Endothelial cell of umbilical vein (primary cell): ENCODE results near the gene STX12. TPM values are rescaled to one million over a fixed set of nuclear protein-coding genes. Genes with fewer than 3 reads are reported as not detected.

Experiments
- BruUV-seq: library from RNA; stranded (reverse); fragments of 400-500 nt; replicated peaks from 2 replicates; lab custom pipeline; 2021; lab: Mats Ljungman, UMichigan
- CTCF ChIA-PET: fragments of 300-600, 350-600 bp; sonication (Branson Sonifier 250); formaldehyde crosslinking; loops from one replicate; lab custom pipeline; 2021; ENCODE audit warnings: antibody characterized with exemption, inconsistent platforms; lab: Charles Lee
- POLR2A ChIA-PET: fragments of 300-600, 350-600 bp; sonication (Branson Sonifier 250); formaldehyde crosslinking; loops from one replicate; lab custom pipeline; 2021; ENCODE audit warnings: antibody characterized with exemption, inconsistent platforms; lab: Charles Lee
- DNase-seq: peaks from one replicate; pipeline ENCODE4 v3.0.0-alpha.2; 2011; ENCODE audit warnings: low read depth, low spot score
- FAIRE-seq: peaks from 2 replicates; lab custom pipeline; 2011; peaks lifted over from hg19 to GRCh38; lab: Jason Lieb, UNC
- H2AFZ ChIP-seq: 2 replicates; pipeline ENCODE4 v1.6.0; 2012; ENCODE audit warnings: low read depth, low read length, control low read depth, inconsistent platforms
- H3K27ac ChIP-seq: 2 replicates; pipeline ENCODE4 v1.5.1; 2011; ENCODE audit warnings: low read depth, mild to moderate bottlenecking, control low read depth, low read length, moderate library complexity; ENCODE audit not compliant: insufficient read depth
- H3K27me3 ChIP-seq, 2 experiments: 2 replicates each; pipeline versions ENCODE4 v1.6.0 to v1.6.1; 2011; ENCODE audit warnings: low read length in 2 of 2, mixed read lengths in 1 of 2; ENCODE audit not compliant: control insufficient read depth in 2 of 2, insufficient read depth in 2 of 2
- H3K36me3 ChIP-seq, 2 experiments: 2 replicates in 1 of 2; 3 replicates in 1 of 2; pipeline ENCODE4 v1.5.1; 2011; ENCODE audit warnings: low read length in 2 of 2, mild to moderate bottlenecking in 1 of 2, moderate library complexity in 1 of 2; ENCODE audit not compliant: control insufficient read depth in 2 of 2, insufficient read depth in 2 of 2; ENCODE audit errors: extremely low read depth in 1 of 2
- H3K4me1 ChIP-seq: 3 replicates; pipeline ENCODE4 v1.5.1; 2011; ENCODE audit warnings: mild to moderate bottlenecking, low read length; ENCODE audit not compliant: control insufficient read depth, insufficient read depth; ENCODE audit errors: extremely low read depth
- H3K4me2 ChIP-seq: 2 replicates; pipeline ENCODE4 v1.6.1; 2011; ENCODE audit warnings: low read length, control low read depth, mixed read lengths; ENCODE audit not compliant: insufficient read depth
- H3K4me3 ChIP-seq, 3 experiments: fragments of 200-600 bp in 1 of 3; sonication (generic), shearing (Covaris generic) in 1 of 3; replicated peaks in 1 of 3; 2 replicates each; pipeline ENCODE4 v1.5.1; 2011 to 2016; ENCODE audit warnings: control low read depth in 3 of 3, low read length in 3 of 3, mild to moderate bottlenecking in 2 of 3, inconsistent platforms in 1 of 3, low read depth in 1 of 3, moderate library complexity in 1 of 3; ENCODE audit not compliant: insufficient read depth in 1 of 3
- H3K79me2 ChIP-seq: 2 replicates; pipeline ENCODE4 v1.6.0; 2012; ENCODE audit warnings: low read length, inconsistent platforms; ENCODE audit not compliant: control insufficient read depth, insufficient read depth
- H3K9ac ChIP-seq: replicated peaks from 2 replicates; pipeline ENCODE3; 2011; ENCODE audit warnings: low read length, control low read depth; ENCODE audit not compliant: insufficient read depth; ENCODE audit errors: extremely low read depth
- H3K9me1 ChIP-seq: replicated peaks from 3 replicates; pipeline ENCODE4 v1.6.0; 2011; ENCODE audit warnings: mild to moderate bottlenecking, low read length; ENCODE audit not compliant: control insufficient read depth, insufficient read depth; ENCODE audit errors: extremely low read depth
- H3K9me3 ChIP-seq: replicated peaks from 2 replicates; pipeline ENCODE4 v1.5.1; 2012; ENCODE audit warnings: low read length, inconsistent platforms; ENCODE audit not compliant: control insufficient read depth, insufficient read depth
- H4K20me1 ChIP-seq: replicated peaks from 2 replicates; pipeline ENCODE3; 2011; ENCODE audit warnings: mild to moderate bottlenecking, low read length; ENCODE audit not compliant: control insufficient read depth, insufficient read depth; ENCODE audit errors: extremely low read depth
- CTCF ChIP-seq, 2 donors: IDR thresholded peaks; 1 replicate in 1 of 2; 2 replicates in 1 of 2; pipeline ENCODE4 v1.5.1; 2011; ENCODE audit warnings: low read length in 2 of 2, mild to moderate bottlenecking in 2 of 2, moderate library complexity in 2 of 2, control low read depth in 1 of 2, inconsistent platforms in 1 of 2, low read depth in 1 of 2; ENCODE audit not compliant: insufficient read depth in 1 of 2; ENCODE audit errors: extremely low read depth in 1 of 2
- EZH2 ChIP-seq: IDR thresholded peaks from 2 replicates; pipeline ENCODE4 v1.6.1; 2012; ENCODE audit warnings: borderline replicate concordance, low read depth, mild to moderate bottlenecking, moderate library complexity, low read length, inconsistent platforms; ENCODE audit not compliant: severe bottlenecking
- FOS ChIP-seq: IDR thresholded peaks from 2 replicates; pipeline ENCODE4 v1.6.1; 2011; ENCODE audit warnings: mild to moderate bottlenecking, low read length, moderate library complexity, borderline replicate concordance; ENCODE audit not compliant: insufficient read depth
- GATA2 ChIP-seq: IDR thresholded peaks from 2 replicates; pipeline ENCODE4 v1.7.0; 2011; ENCODE audit warnings: low read depth, mild to moderate bottlenecking, moderate library complexity, mixed read lengths, low read length; ENCODE audit not compliant: insufficient read length, insufficient read depth
- JUN ChIP-seq: IDR thresholded peaks from 2 replicates; pipeline ENCODE4 v1.6.1; 2011; ENCODE audit warnings: borderline replicate concordance, low read depth; ENCODE audit not compliant: insufficient read length, insufficient read depth
- MAX ChIP-seq: IDR thresholded peaks from 2 replicates; pipeline ENCODE4 v1.6.1; 2011; ENCODE audit not compliant: insufficient read depth, insufficient read length
- MYC ChIP-seq: IDR thresholded peaks from one replicate; pipeline ENCODE4 v1.6.1; 2011; ENCODE audit warnings: mild to moderate bottlenecking, low read depth, low read length
- POLR2A ChIP-seq: IDR thresholded peaks from 2 replicates; pipeline ENCODE4 v1.6.1; 2012; ENCODE audit warnings: low read depth, mild to moderate bottlenecking, control low read depth, low read length
- POLR2AphosphoS5 ChIP-seq: IDR thresholded peaks from 2 replicates; pipeline ENCODE4 v1.6.1; 2012; ENCODE audit warnings: low read depth, mild to moderate bottlenecking, control low read depth, low read length, moderate library complexity; ENCODE audit not compliant: insufficient read depth
- dilution Hi-C: fragments of 300-500 bp; cut with MboI; formaldehyde crosslinking; loops from one replicate; pipeline ENCODE4 v1.15.0; 2019; ENCODE audit warnings: low sequenced_read_pairs; ENCODE audit not compliant: extremely low pct_ligation_motif_present
- intact Hi-C: fragments of 100-400 bp; cut with micrococcal nuclease; formaldehyde crosslinking; loops from one replicate; pipeline ENCODE4 v1.10.0; 2022
- polyA plus RNA-seq, 4 experiments: library from polyadenylated mRNA; depleted of rRNA in 3 of 4; stranded (reverse) in 3 of 4; unstranded in 1 of 4; fragments of >200 nt; gene quantifications; 2 replicates each; pipeline versions ENCODE4 v1.2.1 to v1.2.3, GENCODE V29; 2011 to 2012; ENCODE audit warnings: missing spikeins in 1 of 4
- total RNA-seq: library from RNA; stranded (reverse); gene quantifications from 2 replicates; pipeline ENCODE4 v1.2.3, GENCODE V29; 2021

STX12 gene
- total and polyA plus RNA-seq, 2 donors (not counting 3 experiments of a cell fraction or from before 2014, with no cell fraction given), result 28.7 to 90.3 TPM

- intact Hi-C loops (no loop called here), dilution Hi-C loops (no loop called here)
- H3K4me3 ChIP-seq, result no peak overlapping the region
- H2AFZ ChIP-seq, result no peak overlapping the region
- POLR2A ChIA-PET, result no interaction called here
- FAIRE-seq (no peak), DNase-seq (no peak)
- H3K9me1 ChIP-seq, result no peaks in the 10 kb centered on the region
- H3K4me1 ChIP-seq, result no peaks in the 10 kb centered on the region
- no TSS peak for BruUV-seq
- CTCF ChIA-PET, result no interaction called here
- no peak overlapping the region for H3K4me2 ChIP-seq
- H3K27ac ChIP-seq, result no peak overlapping the region
- H3K9ac ChIP-seq, result no peak overlapping the region
- H3K9me3 ChIP-seq, result no peaks in the 10 kb centered on the region
- H3K79me2 ChIP-seq, result no peaks in the 10 kb centered on the region
- H4K20me1 ChIP-seq, result no peaks in the 10 kb centered on the region
- H3K36me3 ChIP-seq, result peaks cover 10 to 12% of the 10 kb centered on the region in 2 experiments
- TF ChIP-seq CTCF (IDR thresholded peaks at IDR 0.05; ENCODE audit: extremely low read depth in 1 of 2, insufficient read depth in 1 of 2, low read depth in 1 of 2, low read length in 2 of 2) (no peak), FOS (no peak), MAX (no peak), POLR2AphosphoS5 (no peak), EZH2 (no peak), MYC (no peak), JUN (no peak), POLR2A (no peak), GATA2 (no peak)
- H3K27me3 ChIP-seq, result no peaks in the 10 kb centered on the region
Measured at GRCh38 chr1:27821761-27822315, 48.8 kb downstream of the STX12 start.
